SK-N-SH (cell line): Measurements from ENCODE around the gene SCN4B.

Source experiments
- EZH2phosphoT487 ChIP-seq: fragments of 200-600 bp; sonication (generic); IDR thresholded peaks from 2 replicates; pipeline ENCODE4 v1.6.1; 2017; ENCODE audit warnings: low read depth, mixed run types, mild to moderate bottlenecking, antibody characterized with exemption, moderate library complexity, borderline replicate concordance
- FOXM1 ChIP-seq: IDR thresholded peaks from 2 replicates; pipeline ENCODE4 v1.4.0; 2012; ENCODE audit warnings: low read depth, mild to moderate bottlenecking
- IRF3 ChIP-seq: fragments of 150-350 bp; IDR thresholded peaks from 2 replicates; pipeline ENCODE4 v1.6.1; 2016; ENCODE audit warnings: mild to moderate bottlenecking, low read depth, low read length
- MXI1 ChIP-seq: IDR thresholded peaks from 2 replicates; pipeline ENCODE4 v1.6.1; 2012; ENCODE audit warnings: mild to moderate bottlenecking, low read depth, low read length, improper control_type of control experiment
- NRF1 ChIP-seq: IDR thresholded peaks from 2 replicates; pipeline ENCODE4 v1.6.1; 2012; ENCODE audit warnings: low read depth, mild to moderate bottlenecking, low read length
- POLR2AphosphoS5 ChIP-seq: IDR thresholded peaks from 2 replicates; pipeline ENCODE4 v1.6.1; 2012; ENCODE audit warnings: low read depth, low read length
- RAD21 ChIP-seq: IDR thresholded peaks from 2 replicates; pipeline ENCODE4 v1.6.1; 2012; ENCODE audit warnings: mild to moderate bottlenecking, low read length
- SIN3A ChIP-seq: IDR thresholded peaks from 2 replicates; pipeline ENCODE4 v1.6.1; 2012; ENCODE audit warnings: low read depth, mild to moderate bottlenecking, low read length, moderate library complexity, borderline replicate concordance
- TCF12 ChIP-seq: IDR thresholded peaks from 2 replicates; pipeline ENCODE4 v1.4.0; 2012
- USF1 ChIP-seq: IDR thresholded peaks from 2 replicates; pipeline ENCODE4 v1.4.0; 2012; ENCODE audit warnings: low read depth, borderline replicate concordance
- TF ChIP-seq, protein P1 (sequence below): fragments of 200-600 bp; sonication (generic); IDR thresholded peaks from 2 replicates; pipeline ENCODE4 v1.6.1; 2017; ENCODE audit warnings: antibody characterized with exemption, mild to moderate bottlenecking, moderate library complexity
- TF ChIP-seq, protein P2 (sequence below): IDR thresholded peaks from 2 replicates; pipeline ENCODE4 v1.6.1; 2012; ENCODE audit warnings: mild to moderate bottlenecking, low read depth, low read length, moderate library complexity
- TF ChIP-seq, protein P3 (sequence below): IDR thresholded peaks from 2 replicates; pipeline ENCODE4 v1.4.0; 2012; ENCODE audit warnings: low read depth

DNA sequence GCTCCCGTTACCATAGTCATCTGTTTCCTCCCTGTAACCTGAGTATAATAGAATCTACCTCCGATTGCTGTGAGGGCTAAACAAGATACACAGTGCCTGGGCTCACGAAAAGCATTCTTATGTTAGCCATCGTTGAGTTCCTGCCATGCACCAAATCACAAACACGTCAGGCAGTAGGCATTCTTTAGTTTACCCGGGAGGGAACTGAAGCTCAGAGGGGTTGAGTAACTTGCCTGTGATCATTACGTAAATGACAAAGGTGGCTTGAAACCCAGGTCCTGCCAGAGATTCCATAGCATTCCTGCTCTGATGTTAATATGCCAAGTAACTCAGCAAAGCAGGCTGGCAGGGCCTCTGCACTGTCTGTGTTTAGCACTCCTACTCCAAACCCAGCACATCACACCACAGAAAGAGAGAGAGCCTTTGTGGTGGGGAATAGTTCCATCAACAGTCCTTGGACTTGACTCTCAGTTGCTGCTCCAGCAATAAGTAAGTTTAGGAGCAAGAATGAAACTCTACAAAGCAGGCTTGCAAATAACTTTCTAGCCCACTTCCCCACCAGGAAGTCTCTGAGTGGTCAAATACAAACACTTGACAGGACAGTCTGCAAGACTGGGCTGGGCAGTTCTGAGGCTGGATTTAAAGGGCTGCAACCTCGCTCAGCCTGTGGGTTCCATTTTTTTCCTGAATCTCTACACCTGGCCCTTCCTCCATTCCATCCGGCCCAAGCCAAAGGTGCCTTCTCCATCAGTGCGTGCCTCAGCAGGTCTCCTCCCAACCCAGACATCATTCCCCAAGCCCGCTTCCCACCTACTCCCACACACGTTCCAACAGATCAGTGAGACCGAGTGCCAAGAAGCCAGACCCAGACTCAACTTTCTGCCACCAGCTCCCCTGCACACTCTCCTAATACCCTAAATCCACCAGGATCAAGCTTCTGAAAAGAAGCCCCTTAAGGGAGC lies 22.7 kb upstream of the SCN4B start:
- TF ChIP-seq NRF1 (no peak), TCF12 (no peak), EZH2phosphoT487 (no peak), RAD21 (no peak), MXI1 (no peak), IRF3 (no peak), USF1 (no peak), POLR2AphosphoS5 (no peak), SIN3A (no peak), FOXM1 (no peak)
- TF ChIP-seq, protein P1, sequence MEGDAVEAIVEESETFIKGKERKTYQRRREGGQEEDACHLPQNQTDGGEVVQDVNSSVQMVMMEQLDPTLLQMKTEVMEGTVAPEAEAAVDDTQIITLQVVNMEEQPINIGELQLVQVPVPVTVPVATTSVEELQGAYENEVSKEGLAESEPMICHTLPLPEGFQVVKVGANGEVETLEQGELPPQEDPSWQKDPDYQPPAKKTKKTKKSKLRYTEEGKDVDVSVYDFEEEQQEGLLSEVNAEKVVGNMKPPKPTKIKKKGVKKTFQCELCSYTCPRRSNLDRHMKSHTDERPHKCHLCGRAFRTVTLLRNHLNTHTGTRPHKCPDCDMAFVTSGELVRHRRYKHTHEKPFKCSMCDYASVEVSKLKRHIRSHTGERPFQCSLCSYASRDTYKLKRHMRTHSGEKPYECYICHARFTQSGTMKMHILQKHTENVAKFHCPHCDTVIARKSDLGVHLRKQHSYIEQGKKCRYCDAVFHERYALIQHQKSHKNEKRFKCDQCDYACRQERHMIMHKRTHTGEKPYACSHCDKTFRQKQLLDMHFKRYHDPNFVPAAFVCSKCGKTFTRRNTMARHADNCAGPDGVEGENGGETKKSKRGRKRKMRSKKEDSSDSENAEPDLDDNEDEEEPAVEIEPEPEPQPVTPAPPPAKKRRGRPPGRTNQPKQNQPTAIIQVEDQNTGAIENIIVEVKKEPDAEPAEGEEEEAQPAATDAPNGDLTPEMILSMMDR, result no peak
- TF ChIP-seq, protein P2, sequence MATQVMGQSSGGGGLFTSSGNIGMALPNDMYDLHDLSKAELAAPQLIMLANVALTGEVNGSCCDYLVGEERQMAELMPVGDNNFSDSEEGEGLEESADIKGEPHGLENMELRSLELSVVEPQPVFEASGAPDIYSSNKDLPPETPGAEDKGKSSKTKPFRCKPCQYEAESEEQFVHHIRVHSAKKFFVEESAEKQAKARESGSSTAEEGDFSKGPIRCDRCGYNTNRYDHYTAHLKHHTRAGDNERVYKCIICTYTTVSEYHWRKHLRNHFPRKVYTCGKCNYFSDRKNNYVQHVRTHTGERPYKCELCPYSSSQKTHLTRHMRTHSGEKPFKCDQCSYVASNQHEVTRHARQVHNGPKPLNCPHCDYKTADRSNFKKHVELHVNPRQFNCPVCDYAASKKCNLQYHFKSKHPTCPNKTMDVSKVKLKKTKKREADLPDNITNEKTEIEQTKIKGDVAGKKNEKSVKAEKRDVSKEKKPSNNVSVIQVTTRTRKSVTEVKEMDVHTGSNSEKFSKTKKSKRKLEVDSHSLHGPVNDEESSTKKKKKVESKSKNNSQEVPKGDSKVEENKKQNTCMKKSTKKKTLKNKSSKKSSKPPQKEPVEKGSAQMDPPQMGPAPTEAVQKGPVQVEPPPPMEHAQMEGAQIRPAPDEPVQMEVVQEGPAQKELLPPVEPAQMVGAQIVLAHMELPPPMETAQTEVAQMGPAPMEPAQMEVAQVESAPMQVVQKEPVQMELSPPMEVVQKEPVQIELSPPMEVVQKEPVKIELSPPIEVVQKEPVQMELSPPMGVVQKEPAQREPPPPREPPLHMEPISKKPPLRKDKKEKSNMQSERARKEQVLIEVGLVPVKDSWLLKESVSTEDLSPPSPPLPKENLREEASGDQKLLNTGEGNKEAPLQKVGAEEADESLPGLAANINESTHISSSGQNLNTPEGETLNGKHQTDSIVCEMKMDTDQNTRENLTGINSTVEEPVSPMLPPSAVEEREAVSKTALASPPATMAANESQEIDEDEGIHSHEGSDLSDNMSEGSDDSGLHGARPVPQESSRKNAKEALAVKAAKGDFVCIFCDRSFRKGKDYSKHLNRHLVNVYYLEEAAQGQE, result no peak
- TF ChIP-seq, protein P3, sequence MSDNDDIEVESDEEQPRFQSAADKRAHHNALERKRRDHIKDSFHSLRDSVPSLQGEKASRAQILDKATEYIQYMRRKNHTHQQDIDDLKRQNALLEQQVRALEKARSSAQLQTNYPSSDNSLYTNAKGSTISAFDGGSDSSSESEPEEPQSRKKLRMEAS, result no peak
